Motor neuron (in vitro differentiated cells): ENCODE measurements around the gene B3GALT4. TPM values are rescaled to one million over a fixed set of nuclear protein-coding genes. Genes with fewer than 3 reads are reported as not detected.

Experiments used
- total RNA-seq, 8 experiments: library from RNA; unstranded; fragments of 300-600 nt; gene quantifications; 2 replicates each; pipeline versions ENCODE4 v1.2.3 to v1.2.4, GENCODE V29; 2022

B3GALT4 gene
- total RNA-seq, 8 experiments from 2014 or later, result 1.5 to 6.0 (median 5.1) TPM

Other genes starting within 250 kb of the B3GALT4 start
- gene HLA-DPA1, start 203.5 kb upstream of the B3GALT4 start, total RNA-seq, result 1 to 10 TPM in 2 of 8 experiments, under 1 TPM in 6; 0.09 to 6.9 (median 0.40) TPM
- gene HLA-DPB1, start 201.1 kb upstream of the B3GALT4 start, total RNA-seq, result 10 to 100 TPM in 1 of 8 experiments, 1 to 10 TPM in 6, under 1 TPM in 1; 0.55 to 16.5 (median 2.1) TPM
- 1 to 10 TPM in 7 of 8 experiments, under 1 TPM in 1; 0.71 to 3.4 (median 2.0) TPM for gene COL11A2, start 84.7 kb upstream of the B3GALT4 start, total RNA-seq
- gene RXRB, start 76.5 kb upstream of the B3GALT4 start, total RNA-seq, result 10 to 100 TPM; 19.3 to 52.0 (median 35.4) TPM
- gene SLC39A7, start 76.3 kb upstream of the B3GALT4 start, total RNA-seq, result 100 to 1,000 TPM in 6 of 8 experiments, 10 to 100 TPM in 2; 69.2 to 143 (median 132) TPM
- gene HSD17B8, start 72.5 kb upstream of the B3GALT4 start, total RNA-seq, result 10 to 100 TPM in 4 of 8 experiments, 1 to 10 TPM in 4; 8.7 to 26.6 (median 9.9) TPM
- 10 to 100 TPM; 17.2 to 43.0 (median 34.5) TPM for gene RING1, start 68.6 kb upstream of the B3GALT4 start, total RNA-seq
- gene VPS52, start 5.2 kb upstream of the B3GALT4 start, total RNA-seq, result 10 to 100 TPM; 21.8 to 66.1 (median 33.8) TPM
- 1,000 to 10,000 TPM; 3,773 to 8,538 (median 6,042) TPM for gene RPS18, start 5.0 kb upstream of the B3GALT4 start, total RNA-seq
- gene WDR46, start 12.1 kb downstream of the B3GALT4 start, total RNA-seq, result 100 to 1,000 TPM in 3 of 8 experiments, 10 to 100 TPM in 5; 31.4 to 108 (median 50.5) TPM
- 100 to 1,000 TPM in 6 of 8 experiments, 10 to 100 TPM in 2; 88.9 to 168 (median 116) TPM for gene PFDN6, start 12.5 kb downstream of the B3GALT4 start, total RNA-seq
- 10 to 100 TPM; 11.4 to 80.6 (median 27.8) TPM for gene RGL2, start 21.8 kb downstream of the B3GALT4 start, total RNA-seq
- gene TAPBP, start 37.0 kb downstream of the B3GALT4 start, total RNA-seq, result 10 to 100 TPM in 5 of 8 experiments, 1 to 10 TPM in 3; 5.2 to 95.0 (median 41.9) TPM
- gene ZBTB22, start 40.6 kb downstream of the B3GALT4 start, total RNA-seq, result 10 to 100 TPM in 7 of 8 experiments, 1 to 10 TPM in 1; 9.5 to 27.4 (median 18.9) TPM
- gene DAXX, start 45.8 kb downstream of the B3GALT4 start, total RNA-seq, result 10 to 100 TPM; 21.4 to 63.6 (median 37.4) TPM
- 10 to 100 TPM in 3 of 8 experiments, 1 to 10 TPM in 5; 1.1 to 49.4 (median 2.5) TPM for gene KIFC1, start 114.7 kb downstream of the B3GALT4 start, total RNA-seq
- 10 to 100 TPM; 24.3 to 63.6 (median 44.4) TPM for gene PHF1, start 133.9 kb downstream of the B3GALT4 start, total RNA-seq
- gene CUTA, start 141.0 kb downstream of the B3GALT4 start, total RNA-seq, result 100 to 1,000 TPM; 196 to 327 (median 271) TPM
- gene SYNGAP1, start 142.9 kb downstream of the B3GALT4 start, total RNA-seq, result 10 to 100 TPM in 7 of 8 experiments, 1 to 10 TPM in 1; 5.4 to 21.0 (median 12.9) TPM
- gene ZBTB9, start 177.5 kb downstream of the B3GALT4 start, total RNA-seq, result 10 to 100 TPM in 1 of 8 experiments, 1 to 10 TPM in 7; 4.2 to 12.5 (median 8.1) TPM